ENCODE results near the gene TTLL5.

DNA sequence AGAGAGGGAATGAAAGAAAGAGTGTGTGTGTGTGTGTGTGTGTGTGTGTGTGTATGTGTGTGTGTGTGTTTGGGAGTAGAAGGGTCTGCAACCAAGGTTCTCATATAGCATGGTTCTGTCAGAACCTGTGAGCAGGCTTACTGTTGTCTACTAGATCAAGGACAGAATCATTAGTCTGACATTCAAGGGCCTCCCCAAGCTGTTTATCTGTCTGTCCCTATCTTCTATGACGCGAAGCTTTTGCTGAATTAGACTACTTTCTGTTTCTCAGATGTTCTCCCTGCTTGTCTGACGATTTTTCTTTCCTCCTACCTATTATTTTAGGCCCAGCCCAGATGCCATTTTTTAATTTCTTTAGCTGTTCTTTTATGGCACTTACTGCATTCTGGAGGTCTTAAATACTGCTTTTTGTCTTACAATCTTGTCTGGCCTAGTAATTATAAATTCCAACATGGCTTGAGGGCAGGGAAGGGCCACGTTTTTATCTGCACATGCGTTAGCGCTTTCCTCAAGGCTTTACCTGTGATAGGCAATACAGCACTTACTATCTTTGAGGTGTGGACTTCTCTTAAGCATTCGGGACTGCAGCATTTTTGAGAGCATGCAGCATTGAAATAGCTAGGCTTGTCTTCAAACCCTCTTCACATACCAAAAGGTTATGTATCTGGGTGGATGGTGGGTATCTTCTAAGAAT is 150.2 kb downstream of the TTLL5 start:
- TF ChIP-seq, protein P1, sequence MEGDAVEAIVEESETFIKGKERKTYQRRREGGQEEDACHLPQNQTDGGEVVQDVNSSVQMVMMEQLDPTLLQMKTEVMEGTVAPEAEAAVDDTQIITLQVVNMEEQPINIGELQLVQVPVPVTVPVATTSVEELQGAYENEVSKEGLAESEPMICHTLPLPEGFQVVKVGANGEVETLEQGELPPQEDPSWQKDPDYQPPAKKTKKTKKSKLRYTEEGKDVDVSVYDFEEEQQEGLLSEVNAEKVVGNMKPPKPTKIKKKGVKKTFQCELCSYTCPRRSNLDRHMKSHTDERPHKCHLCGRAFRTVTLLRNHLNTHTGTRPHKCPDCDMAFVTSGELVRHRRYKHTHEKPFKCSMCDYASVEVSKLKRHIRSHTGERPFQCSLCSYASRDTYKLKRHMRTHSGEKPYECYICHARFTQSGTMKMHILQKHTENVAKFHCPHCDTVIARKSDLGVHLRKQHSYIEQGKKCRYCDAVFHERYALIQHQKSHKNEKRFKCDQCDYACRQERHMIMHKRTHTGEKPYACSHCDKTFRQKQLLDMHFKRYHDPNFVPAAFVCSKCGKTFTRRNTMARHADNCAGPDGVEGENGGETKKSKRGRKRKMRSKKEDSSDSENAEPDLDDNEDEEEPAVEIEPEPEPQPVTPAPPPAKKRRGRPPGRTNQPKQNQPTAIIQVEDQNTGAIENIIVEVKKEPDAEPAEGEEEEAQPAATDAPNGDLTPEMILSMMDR (IDR thresholded peaks at IDR 0.05), result no peak
- TF ChIP-seq, protein P2, sequence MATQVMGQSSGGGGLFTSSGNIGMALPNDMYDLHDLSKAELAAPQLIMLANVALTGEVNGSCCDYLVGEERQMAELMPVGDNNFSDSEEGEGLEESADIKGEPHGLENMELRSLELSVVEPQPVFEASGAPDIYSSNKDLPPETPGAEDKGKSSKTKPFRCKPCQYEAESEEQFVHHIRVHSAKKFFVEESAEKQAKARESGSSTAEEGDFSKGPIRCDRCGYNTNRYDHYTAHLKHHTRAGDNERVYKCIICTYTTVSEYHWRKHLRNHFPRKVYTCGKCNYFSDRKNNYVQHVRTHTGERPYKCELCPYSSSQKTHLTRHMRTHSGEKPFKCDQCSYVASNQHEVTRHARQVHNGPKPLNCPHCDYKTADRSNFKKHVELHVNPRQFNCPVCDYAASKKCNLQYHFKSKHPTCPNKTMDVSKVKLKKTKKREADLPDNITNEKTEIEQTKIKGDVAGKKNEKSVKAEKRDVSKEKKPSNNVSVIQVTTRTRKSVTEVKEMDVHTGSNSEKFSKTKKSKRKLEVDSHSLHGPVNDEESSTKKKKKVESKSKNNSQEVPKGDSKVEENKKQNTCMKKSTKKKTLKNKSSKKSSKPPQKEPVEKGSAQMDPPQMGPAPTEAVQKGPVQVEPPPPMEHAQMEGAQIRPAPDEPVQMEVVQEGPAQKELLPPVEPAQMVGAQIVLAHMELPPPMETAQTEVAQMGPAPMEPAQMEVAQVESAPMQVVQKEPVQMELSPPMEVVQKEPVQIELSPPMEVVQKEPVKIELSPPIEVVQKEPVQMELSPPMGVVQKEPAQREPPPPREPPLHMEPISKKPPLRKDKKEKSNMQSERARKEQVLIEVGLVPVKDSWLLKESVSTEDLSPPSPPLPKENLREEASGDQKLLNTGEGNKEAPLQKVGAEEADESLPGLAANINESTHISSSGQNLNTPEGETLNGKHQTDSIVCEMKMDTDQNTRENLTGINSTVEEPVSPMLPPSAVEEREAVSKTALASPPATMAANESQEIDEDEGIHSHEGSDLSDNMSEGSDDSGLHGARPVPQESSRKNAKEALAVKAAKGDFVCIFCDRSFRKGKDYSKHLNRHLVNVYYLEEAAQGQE (IDR thresholded peaks at IDR 0.05; ENCODE audit: low read depth, low read length), result no peak
- TF ChIP-seq RAD21 (IDR thresholded peaks at IDR 0.05; ENCODE audit: low read length) (no peak), GABPA (IDR thresholded peaks at IDR 0.05; ENCODE audit: low read depth) (no peak), TAF1 (IDR thresholded peaks at IDR 0.05; ENCODE audit: borderline replicate concordance, low read depth, low read length) (no peak), FOXJ3 (CRISPR knock-in tag; IDR thresholded peaks at IDR 0.05) (no peak), POLR2AphosphoS5 (IDR thresholded peaks at IDR 0.05; ENCODE audit: low read depth, low read length) (no peak), EZH2phosphoT487 (IDR thresholded peaks at IDR 0.05; ENCODE audit: borderline replicate concordance, low read depth) (no peak), JUND (IDR thresholded peaks at IDR 0.05) (no peak), TEAD4 (IDR thresholded peaks at IDR 0.05; ENCODE audit: borderline replicate concordance, insufficient read depth) (no peak)

Data from SK-N-SH (cell line).